ENCODE results near the gene PACS1. TPM values are rescaled to one million over a fixed set of nuclear protein-coding genes. Genes with fewer than 3 reads are reported as not detected.

The PACS1 gene
- total RNA-seq, 1 experiment from 2014 or later: 41.1 TPM

GRCh38 chr11:66067640-66068039 is 2.4 kb upstream of the PACS1 start:
- Histone ChIP-seq H3K9me2 (ENCODE audit: insufficient read depth) (no peaks in the 10 kb centered on the region), H3K4me3 (replicated peaks in 1 of 2; ENCODE audit: low read depth in 1 of 2, low read length in 2 of 2) (no peak overlapping the region), H3K36me3 (ENCODE audit: control insufficient read depth in 1 of 2, insufficient read depth in 2 of 2, low read length in 2 of 2) (peaks cover 42 to 52% of the 10 kb centered on the region in 2 experiments), H3K9ac (ENCODE audit: low read length) (no peak overlapping the region), H3K4me2 (ENCODE audit: low read length) (no peak overlapping the region), H3K27me3 (ENCODE audit: insufficient read depth, low read length) (no peaks in the 10 kb centered on the region), H4K20me1 (ENCODE audit: insufficient read depth) (peaks cover 5% of the 10 kb centered on the region; the same call in 1 of the 2 replicates), H2AFZ (ENCODE audit: low read depth, low read length, poor library complexity, severe bottlenecking) (no peak overlapping the region), H3K79me2 (ENCODE audit: insufficient read depth, low read length) (peaks cover 56% of the 10 kb centered on the region), H3K9me3 (ENCODE audit: control insufficient read depth in 1 of 2, insufficient read depth in 1 of 2, low read depth in 1 of 2, low read length in 2 of 2) (no peaks in the 10 kb centered on the region), H3K4me1 (ENCODE audit: control insufficient read depth in 1 of 2, insufficient read depth in 2 of 2, low read length in 2 of 2) (peaks cover 10 to 21% of the 10 kb centered on the region in 2 experiments), H3K27ac (ENCODE audit: low read depth, low read length) (no peak overlapping the region)
- ChIA-PET CTCF (interaction anchor here (0.8 to 2.0 kb wide), 10 partner anchors 9 to 193 kb away, joined by 3 to 11 read pairs (median 4); partner anchors contain the start of genes CCDC85B and SF3B2), POLR2A (interaction anchor here (1.1 kb wide), 1 partner anchor 58 kb away, joined by 4 read pairs; no protein-coding TSS in a partner anchor), RAD21 (ENCODE audit: low non-redundant PET in 1 of 2, low total read pairs in 2 of 2, uncharacterized antibody in 2 of 2, unreplicated experiment in 2 of 2) (interaction anchor here in 1 of 2 experiments (1.1 kb wide), 1 partner anchor 323 kb away, joined by 4 read pairs; no protein-coding TSS in a partner anchor)
- intact Hi-C loops (cut with micrococcal nuclease): loop anchor here (2.0 kb wide), 1 partner anchor 67 kb away; no protein-coding TSS in a partner anchor
- DNase-seq (ENCODE audit: low read depth, low spot score) (no peak), ATAC-seq (no peak)
- TF ChIP-seq POLR2AphosphoS5 (IDR thresholded peaks at IDR 0.05; ENCODE audit: low read depth, low read length): no peak
- TF ChIP-seq RAD21 (IDR thresholded peaks at IDR 0.05; ENCODE audit: low read depth): no peak
- TF ChIP-seq SIN3A (IDR thresholded peaks at IDR 0.05; ENCODE audit: low read depth): no peak
- TF ChIP-seq CBX3 (IDR thresholded peaks at IDR 0.05; ENCODE audit: low read depth): no peak
- no peak for TF ChIP-seq MAX (IDR thresholded peaks at IDR 0.05)
- no peak for TF ChIP-seq JUND (IDR thresholded peaks at IDR 0.05)
- TF ChIP-seq, protein P1, sequence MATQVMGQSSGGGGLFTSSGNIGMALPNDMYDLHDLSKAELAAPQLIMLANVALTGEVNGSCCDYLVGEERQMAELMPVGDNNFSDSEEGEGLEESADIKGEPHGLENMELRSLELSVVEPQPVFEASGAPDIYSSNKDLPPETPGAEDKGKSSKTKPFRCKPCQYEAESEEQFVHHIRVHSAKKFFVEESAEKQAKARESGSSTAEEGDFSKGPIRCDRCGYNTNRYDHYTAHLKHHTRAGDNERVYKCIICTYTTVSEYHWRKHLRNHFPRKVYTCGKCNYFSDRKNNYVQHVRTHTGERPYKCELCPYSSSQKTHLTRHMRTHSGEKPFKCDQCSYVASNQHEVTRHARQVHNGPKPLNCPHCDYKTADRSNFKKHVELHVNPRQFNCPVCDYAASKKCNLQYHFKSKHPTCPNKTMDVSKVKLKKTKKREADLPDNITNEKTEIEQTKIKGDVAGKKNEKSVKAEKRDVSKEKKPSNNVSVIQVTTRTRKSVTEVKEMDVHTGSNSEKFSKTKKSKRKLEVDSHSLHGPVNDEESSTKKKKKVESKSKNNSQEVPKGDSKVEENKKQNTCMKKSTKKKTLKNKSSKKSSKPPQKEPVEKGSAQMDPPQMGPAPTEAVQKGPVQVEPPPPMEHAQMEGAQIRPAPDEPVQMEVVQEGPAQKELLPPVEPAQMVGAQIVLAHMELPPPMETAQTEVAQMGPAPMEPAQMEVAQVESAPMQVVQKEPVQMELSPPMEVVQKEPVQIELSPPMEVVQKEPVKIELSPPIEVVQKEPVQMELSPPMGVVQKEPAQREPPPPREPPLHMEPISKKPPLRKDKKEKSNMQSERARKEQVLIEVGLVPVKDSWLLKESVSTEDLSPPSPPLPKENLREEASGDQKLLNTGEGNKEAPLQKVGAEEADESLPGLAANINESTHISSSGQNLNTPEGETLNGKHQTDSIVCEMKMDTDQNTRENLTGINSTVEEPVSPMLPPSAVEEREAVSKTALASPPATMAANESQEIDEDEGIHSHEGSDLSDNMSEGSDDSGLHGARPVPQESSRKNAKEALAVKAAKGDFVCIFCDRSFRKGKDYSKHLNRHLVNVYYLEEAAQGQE (IDR thresholded peaks at IDR 0.05; ENCODE audit: low read depth): no peak
- TF ChIP-seq TCF7L2 (IDR thresholded peaks at IDR 0.05; ENCODE audit: borderline replicate concordance, extremely low read depth, insufficient read depth, insufficient read length): no peak
- TF ChIP-seq POLR2A (IDR thresholded peaks at IDR 0.05; ENCODE audit: borderline replicate concordance, extremely low read depth, insufficient read depth, insufficient read length): no peak
- no peak for TF ChIP-seq SP1 (IDR thresholded peaks at IDR 0.05; ENCODE audit: low read depth)
- no peak for TF ChIP-seq ZFX (IDR thresholded peaks at IDR 0.05)
- no peak for TF ChIP-seq CEBPB (IDR thresholded peaks at IDR 0.05; ENCODE audit: low read depth)
- TF ChIP-seq FOSL1 (IDR thresholded peaks at IDR 0.05; ENCODE audit: low read depth): no peak
- TF ChIP-seq ELF1 (IDR thresholded peaks at IDR 0.05; ENCODE audit: borderline replicate concordance, low read depth): no peak
- TF ChIP-seq EZH2phosphoT487 (IDR thresholded peaks at IDR 0.05; ENCODE audit: borderline replicate concordance): no peak
- no peak for TF ChIP-seq SRF (IDR thresholded peaks at IDR 0.05; ENCODE audit: low read depth)
- TF ChIP-seq ZBTB33 (IDR thresholded peaks at IDR 0.05; ENCODE audit: extremely low read depth, insufficient replicate concordance, low read length): no peak
- no peak for TF ChIP-seq ZNF274 (IDR thresholded peaks at IDR 0.05; ENCODE audit: low read depth, low read length)
- TF ChIP-seq, protein P2, sequence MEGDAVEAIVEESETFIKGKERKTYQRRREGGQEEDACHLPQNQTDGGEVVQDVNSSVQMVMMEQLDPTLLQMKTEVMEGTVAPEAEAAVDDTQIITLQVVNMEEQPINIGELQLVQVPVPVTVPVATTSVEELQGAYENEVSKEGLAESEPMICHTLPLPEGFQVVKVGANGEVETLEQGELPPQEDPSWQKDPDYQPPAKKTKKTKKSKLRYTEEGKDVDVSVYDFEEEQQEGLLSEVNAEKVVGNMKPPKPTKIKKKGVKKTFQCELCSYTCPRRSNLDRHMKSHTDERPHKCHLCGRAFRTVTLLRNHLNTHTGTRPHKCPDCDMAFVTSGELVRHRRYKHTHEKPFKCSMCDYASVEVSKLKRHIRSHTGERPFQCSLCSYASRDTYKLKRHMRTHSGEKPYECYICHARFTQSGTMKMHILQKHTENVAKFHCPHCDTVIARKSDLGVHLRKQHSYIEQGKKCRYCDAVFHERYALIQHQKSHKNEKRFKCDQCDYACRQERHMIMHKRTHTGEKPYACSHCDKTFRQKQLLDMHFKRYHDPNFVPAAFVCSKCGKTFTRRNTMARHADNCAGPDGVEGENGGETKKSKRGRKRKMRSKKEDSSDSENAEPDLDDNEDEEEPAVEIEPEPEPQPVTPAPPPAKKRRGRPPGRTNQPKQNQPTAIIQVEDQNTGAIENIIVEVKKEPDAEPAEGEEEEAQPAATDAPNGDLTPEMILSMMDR (IDR thresholded peaks at IDR 0.05 in 2 of 3, conservative IDR thresholded peaks at IDR 0.05 in 1 of 3; ENCODE audit: borderline replicate concordance in 1 of 3, insufficient read depth in 1 of 3, low read depth in 2 of 3, low read length in 2 of 3): no peak
- BruUV-seq (replicated peaks): no TSS peak

Data from HCT116 (cell line).